ENCODE measurements around the gene USF1.

GRCh38 chr1:161032409-161032808 lies 13.4 kb downstream of the USF1 start:
- TF ChIP-seq, protein P1, sequence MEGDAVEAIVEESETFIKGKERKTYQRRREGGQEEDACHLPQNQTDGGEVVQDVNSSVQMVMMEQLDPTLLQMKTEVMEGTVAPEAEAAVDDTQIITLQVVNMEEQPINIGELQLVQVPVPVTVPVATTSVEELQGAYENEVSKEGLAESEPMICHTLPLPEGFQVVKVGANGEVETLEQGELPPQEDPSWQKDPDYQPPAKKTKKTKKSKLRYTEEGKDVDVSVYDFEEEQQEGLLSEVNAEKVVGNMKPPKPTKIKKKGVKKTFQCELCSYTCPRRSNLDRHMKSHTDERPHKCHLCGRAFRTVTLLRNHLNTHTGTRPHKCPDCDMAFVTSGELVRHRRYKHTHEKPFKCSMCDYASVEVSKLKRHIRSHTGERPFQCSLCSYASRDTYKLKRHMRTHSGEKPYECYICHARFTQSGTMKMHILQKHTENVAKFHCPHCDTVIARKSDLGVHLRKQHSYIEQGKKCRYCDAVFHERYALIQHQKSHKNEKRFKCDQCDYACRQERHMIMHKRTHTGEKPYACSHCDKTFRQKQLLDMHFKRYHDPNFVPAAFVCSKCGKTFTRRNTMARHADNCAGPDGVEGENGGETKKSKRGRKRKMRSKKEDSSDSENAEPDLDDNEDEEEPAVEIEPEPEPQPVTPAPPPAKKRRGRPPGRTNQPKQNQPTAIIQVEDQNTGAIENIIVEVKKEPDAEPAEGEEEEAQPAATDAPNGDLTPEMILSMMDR (IDR thresholded peaks at IDR 0.05; ENCODE audit: borderline replicate concordance, extremely low read depth, low read length, poor library complexity, severe bottlenecking) = no peak
- TF ChIP-seq EZH2 (IDR thresholded peaks at IDR 0.05; ENCODE audit: borderline replicate concordance, low read depth, low read length, severe bottlenecking) = no peak

Measured in DND-41 (cell line).